CD4-positive, alpha-beta T cell treated with Interleukin-4 for 4 hours (primary cell): ENCODE results near the gene QRSL1.
"Not testable (repeated sequence)": the region's sequence is repeated elsewhere in the genome, so short reads cannot be mapped to it uniquely, and the experiment has no call there.

ENCODE experiments used
- DNase-seq: peaks from one replicate; pipeline ENCODE4 v3.0.0-alpha.2; 2020

QRSL1 gene

DNA sequence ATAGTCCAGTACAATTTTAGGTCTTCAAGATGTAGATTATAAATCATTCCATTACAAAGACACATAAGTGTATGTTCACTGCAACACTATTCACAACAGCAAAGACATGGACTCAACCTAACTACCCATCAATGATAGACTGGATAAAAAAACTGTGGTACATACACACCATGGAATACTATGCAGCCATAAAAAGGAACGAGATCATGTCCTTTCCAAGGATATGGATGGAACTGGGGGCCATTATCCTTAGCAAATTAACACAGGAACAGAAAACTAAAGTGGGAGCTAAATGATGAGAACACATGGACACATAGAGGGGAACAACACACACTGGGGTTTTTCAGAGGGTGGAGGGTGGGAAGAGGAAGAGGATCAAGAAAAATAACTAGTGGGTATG is 6.3 kb upstream of the QRSL1 start:
- no peak for DNase-seq

DNA sequence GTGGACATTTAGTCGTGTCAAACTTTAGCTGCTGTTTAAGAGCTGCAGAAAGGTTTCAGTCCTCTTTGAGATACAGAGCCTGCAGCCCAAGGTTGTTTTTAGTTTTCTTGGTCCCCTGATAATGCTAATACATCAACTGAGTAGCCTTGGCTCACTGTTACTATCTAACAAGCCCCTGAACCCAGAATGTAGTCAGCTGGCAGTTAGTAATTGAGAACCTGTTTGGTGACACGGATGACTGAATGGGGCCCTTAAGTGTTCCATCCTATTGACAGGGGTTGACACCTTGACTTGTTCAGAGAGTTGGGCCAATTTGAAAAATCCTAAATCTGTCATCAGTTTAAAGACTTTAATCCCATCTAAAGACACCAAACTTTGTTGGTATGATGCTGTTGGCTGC is 2.9 kb upstream of the QRSL1 start:
- no peak for DNase-seq

DNA sequence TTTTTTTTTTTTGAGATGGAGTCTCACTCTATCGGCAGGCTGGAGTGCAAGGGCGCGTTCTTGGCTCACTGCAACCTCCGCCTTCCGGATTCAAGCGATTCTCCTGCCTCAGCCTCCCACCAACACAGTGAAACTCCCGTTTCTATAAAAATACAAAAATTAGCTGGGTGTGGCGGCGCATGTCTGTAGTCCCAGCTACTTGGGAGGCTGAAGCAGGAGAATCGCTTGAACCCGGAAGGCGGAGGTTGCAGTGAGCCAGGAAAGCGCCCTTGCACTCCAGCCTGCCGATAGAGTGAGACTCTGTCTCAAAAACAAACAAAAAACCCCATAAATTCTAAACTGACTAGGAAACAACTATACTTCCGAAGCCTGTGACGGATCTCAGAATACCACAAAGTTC is 1.6 kb upstream of the QRSL1 start:
- not testable (repeated sequence) for DNase-seq

DNA sequence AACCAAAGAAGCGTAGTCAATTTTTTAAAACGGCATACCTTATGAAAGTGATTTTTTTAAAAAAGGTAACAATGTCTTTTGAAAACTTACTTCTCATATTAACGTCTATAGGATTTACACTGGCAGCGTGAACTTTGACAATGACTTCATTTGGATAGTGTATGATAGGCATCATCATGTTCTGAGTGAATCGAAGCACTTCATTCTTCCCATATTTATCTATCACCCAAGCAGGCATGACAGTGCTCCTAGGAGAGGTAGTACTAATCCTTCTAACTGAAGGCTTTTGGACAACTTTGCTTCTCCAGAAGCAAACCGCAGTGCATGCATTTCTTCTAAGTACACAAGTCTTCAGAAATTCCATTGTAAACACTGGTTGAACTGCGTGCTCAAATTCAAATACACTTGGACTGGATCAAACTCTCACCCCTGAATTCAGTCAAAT is 698 bp upstream of the QRSL1 start:
- no peak for DNase-seq

DNA sequence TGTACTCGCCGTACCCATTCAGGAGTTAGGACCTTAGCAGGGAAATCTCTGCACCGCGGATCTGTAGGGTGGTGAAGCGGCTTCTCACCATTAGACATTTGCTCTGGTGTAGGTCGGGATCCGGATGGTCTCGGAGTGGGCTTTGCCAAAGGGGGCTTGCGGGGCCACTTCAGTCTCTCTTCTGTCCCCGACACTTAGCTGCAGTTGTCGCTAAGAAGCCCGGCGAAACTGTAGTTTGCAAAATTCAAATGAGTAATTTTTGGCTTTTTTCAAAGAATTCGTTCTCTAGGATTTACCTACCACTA is 433 bp downstream of the QRSL1 start:
- DNase-seq = no peak

DNA sequence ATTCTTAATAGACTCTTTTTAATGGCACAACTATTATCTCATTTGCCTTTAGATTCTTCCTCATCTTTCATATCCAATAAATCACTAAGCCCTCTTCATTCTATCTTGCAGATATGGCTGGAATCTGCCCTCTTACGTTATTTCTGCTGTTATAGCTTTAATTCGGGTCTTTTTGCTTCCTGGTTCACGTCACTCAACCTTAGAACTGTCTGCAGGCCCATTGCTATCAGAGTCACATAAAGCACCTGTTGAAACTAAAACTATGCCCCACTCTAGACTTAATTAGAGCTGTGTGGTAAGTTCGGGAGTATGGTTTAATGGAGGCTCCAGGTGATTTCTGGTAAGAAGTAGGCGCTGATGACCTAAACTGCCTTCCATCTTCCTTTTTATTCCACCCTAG is 988 bp downstream of the QRSL1 start:
- DNase-seq = no peak

DNA sequence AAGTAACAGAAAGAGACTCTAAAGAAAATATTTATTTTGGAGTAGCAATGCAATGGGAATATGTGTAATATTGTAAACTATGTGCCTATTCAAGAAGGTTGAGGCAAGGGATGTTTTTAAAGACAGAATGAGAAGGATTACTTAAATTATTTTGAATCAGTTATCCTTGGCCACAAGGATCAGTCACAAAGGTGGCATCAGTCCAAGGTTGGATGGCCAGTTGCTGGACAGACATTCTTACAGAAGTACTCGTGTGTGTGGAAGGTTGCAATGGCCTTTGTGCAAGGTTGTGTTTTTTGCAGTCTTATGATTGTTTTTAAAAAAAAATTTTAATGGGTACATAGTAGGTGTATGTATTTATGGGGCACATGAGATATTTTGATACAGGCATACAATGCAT is 2.0 kb downstream of the QRSL1 start:
- no peak for DNase-seq

DNA sequence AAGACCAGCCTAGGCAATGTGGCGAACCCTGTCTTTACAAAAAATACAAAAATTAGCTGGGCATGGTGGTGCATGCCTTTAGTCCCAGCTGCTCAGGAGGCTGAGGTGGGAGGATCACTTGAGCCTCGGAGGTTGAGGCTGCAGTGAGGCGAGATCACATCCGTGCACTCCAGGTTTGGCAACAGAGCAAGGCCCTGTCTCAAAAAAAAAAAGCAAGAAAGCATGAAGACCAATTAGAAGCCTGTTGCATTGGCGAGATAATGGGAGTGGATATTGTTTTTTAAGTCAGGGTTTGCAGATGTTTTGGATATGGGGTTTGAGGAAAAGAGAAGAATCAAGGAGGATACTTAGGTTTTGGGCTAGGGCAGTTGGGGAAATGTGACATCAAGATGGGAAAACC is 5.2 kb downstream of the QRSL1 start:
- no peak for DNase-seq

DNA sequence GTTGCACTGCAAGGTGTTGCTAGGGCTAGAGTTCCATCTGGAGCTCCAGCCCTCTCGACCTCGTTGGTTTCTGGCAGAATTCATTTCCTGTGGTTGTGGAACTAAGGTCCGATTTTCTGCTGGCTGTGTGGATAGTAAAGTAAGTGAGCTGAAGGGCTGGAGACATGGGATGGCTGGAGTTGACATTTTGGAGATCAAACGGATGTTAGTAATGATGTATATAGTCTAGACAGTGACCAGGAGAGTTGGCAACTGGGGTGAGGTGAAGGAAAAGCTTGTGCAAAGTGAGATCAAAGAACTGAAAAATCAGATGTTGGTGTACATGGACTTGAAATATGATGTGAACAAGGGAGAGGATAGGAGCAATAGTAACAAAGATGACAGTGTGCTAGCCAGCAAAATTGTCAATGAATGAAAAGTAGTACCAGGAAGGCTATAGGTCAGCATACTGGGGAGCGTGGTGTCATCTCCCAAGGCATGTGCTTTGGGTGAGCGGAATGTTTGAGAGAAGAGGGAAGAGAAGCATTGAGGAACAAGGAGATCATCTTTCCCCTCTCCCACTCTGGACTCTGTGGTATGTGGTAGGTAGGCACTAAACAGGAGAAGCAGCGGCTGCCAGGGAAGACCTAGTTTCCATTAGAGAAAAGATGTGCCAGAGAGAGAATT is 7.8 kb downstream of the QRSL1 start:
- DNase-seq = no peak

DNA sequence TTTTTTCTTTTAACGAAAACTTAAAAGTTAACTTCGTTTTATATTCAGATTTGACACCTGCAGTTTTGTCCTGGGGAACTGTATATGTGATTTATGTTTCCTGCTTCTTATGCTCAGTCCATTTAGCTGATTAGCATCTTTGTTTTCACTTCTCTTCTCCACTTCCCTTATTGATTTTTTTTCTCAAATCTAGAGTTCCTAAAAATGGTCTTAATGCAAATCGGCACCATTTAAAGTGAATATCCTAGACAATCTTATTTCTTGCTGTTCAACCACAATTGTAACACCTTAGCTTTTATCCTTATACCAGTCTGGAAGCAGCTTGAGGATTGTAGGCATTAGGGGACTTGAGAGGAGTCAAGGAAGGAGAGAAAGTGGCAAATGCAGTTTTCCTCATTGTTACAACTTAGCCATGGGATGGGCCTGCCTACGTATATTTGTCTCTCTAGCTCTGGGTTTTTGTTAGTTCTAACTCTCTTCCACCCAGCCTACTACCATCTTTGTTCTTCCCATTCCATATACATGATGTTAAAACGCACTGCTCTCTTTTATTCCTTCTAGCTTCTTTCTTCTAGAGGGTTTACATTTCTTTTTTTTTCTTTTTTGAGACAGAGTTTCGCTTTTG is 8.5 kb downstream of the QRSL1 start:
- DNase-seq = no peak

DNA sequence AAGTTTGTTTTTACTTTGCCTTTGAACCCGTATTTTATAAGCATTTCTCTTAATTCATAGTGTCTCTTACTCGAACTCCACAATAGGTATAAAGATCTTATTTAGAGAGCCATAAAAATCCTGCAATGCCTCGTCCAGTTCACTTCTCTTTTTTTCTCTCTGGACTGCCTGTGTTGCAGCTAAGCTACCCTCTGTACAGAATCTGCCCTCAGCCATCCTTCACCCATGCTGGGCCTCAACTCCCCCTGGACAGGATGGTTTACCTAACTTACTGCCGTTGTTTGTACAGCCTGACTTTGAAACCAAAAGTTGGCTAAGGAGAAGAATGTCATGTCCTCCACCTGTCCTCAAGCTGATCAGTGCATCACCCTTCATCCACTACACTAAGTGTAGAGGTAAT is 10.4 kb downstream of the QRSL1 start:
- no peak for DNase-seq

DNA sequence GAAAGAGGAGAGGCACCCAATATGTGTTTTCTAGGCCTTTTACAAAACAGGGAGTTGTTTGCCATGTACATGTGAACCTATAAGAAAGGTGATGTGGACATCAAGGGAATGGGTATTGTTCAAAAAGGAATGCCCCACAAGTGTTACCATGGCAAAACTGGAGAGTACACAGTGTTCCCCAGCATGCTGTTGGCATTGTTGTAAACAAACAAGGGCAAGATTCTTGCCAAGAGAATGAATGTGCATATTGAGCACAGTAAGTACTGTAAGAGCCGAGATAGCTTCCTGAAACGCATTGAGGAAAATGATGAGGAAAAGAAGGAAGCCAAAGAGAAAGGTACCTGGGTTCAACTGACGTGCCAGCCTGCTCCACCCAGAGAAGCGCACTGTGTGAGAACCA is 13.1 kb downstream of the QRSL1 start:
- DNase-seq = no peak

DNA sequence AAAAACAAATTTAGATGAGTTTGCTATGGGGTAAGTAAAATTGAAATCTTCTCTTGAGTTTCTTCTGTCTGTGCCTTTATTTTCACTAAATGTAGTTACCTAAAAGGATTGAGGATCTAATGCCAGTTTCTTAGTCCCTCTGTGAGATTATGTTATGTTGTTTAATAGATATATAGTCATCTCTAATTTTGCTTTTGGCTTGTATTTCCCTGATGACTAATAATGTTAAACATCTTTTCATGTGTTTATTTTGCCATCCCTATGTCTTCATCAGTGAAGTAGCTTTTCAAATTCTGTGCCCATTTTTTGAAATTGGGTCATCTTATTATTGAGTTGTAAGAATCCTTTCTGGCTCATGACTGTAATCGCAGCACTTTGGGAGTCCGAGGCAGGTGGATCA is 13.7 kb downstream of the QRSL1 start:
- DNase-seq = no peak

DNA sequence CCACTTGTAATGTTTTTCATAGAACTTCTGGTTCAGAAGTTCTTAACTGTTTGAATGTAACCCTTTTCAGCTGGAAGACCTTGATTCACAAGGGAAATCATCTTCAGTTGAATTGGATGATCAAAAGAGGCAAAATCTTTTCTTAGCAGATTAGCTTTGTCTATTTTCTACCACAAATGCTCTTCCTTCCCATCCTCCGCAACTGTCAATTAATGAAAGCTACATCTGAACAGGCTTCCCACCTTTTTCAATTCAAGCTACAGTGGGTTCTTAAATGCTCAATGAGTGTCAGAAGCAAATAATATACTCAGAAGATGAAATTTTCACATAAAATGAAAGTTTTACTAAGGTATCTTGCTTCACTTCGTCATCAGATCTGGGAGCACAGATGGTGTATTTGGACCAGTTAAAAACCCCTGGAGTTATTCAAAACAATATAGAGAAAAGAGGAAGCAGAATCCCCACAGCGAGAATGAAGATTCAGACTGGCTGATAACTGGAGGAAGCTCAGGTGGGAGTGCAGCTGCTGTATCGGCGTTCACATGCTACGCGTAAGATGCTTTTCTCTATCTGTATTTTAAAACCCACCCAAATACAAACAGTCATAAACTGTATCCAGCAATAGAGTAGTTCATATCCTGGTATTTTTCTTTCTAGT is 19.4 kb downstream of the QRSL1 start:
- DNase-seq = no peak

DNA sequence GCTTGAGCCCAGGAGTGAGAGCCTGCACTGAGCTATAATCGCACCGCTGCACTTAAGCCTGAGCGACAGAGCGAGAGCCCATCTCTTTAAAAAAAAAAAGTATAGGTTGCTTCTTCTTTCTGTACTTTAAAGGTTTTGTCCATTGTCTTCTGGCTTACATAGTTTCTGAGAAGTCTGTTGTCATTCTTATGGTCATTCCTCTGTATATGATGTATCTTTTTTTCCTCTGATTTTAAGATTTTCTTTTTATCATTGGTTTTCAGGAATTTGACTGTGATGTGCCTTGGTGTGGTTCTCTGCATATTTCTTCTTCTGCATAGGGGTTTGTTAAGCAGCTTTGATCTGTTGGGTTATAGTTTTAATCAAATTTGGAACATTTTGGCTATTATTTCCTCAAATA is 29.1 kb downstream of the QRSL1 start:
- no peak for DNase-seq

DNA sequence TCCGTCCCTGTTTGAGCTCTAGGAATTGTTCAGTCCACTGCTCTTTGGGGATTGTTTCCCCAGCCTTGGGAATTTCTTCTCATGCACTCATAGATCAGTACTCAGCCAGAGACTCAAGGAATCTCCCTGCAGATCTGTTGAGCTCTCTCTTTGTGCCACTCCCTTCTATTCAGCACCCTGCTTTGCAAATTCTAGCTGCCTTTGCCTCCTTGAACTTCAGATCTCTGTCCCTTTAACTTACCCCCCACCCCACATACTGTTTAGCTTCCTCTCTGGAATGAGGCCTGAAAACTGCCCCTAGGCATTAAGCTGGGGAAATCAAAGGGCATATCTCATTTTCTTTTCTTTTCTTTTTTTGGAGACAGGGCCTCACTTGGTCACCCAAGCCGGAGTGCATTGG is 30.5 kb downstream of the QRSL1 start:
- DNase-seq = no peak

DNA sequence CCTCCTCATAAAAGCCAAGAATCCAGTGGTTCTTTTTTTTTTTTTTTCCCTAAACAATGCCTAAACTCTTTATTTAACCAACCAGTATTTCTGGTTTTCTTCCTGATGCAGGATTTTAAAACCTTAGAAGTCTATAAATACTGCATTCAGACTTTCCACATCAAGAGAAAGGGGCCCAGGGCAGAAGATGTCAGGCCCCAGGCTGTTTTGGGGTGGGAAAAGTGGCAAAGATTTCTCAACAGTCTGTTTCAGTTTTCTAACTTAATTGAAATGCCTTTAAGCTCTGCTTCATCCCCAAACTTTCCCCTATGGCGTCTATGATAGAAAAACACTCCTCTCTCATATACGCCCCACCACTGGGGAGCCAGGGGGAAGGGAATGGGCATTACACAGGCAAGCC is 33.1 kb downstream of the QRSL1 start:
- no peak for DNase-seq

DNA sequence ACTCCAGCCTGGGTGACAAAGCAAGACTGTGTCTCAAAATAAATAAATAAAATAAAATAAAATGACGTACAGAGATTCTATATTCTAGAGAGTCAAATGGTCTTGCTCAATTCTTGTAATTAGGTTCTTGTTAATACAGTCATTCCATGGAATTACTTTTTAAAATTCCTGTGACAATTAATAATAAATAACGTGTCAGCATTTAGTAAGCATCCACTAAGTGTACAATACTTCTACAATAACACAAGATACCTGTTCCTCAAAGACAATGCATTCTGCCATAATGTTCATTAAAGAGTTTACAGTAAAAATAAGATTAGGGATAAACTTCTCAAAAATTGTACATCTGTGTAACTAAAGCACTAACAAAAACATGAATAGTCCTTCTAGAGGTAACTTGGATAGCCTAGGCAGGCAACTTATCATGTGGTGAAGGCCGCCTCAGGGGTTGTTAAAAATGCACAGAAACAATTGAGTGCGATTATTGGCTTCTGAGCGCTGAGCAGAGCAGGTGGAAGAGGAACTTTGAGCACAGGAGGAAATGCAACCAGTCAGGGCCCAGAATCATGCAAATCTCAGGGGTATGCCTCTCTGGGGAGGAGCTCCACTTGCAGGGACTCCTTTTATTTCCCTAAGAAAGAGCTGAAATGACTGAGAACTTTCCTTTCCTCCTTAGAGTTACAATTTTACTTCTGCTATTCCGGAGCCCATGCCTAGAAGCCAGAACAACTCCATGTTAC is 37.1 kb downstream of the QRSL1 start:
- no peak for DNase-seq

DNA sequence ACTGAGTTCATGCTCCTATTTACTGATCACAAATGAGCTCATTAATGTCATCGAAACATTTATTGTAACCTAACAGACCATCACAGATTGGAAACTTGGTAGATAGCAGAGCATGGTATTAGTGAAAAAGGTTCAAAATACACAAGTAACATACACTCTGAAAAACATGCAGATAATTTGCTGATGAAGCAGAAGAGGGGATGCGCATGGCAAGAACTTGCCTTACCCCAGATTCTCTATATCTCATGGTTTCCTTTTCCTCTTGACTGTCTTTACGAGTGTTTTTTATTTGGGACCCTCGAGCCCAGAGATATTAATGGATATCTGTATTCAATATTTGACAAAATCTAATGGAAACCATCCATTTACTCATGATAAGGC is 37.6 kb downstream of the QRSL1 start:
- DNase-seq = no peak

DNA sequence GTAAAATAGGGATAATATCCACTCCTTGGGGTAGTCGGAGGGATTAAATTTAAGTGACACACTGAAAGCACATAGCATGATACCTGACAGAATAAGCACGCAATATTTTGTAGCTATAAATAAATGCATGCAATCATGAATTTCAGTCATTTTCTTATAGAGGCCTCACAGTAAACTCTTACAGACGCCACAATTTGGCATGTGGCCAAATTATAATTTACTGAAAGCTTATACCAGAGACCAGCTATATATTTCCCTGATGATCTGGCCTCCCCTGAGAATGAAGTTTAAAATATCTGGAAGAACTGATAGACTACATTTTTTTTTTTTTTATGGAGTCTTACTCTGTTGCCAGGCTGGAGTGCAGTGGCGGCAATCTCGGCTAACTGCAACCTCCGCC is 40.9 kb downstream of the QRSL1 start:
- no peak for DNase-seq

DNA sequence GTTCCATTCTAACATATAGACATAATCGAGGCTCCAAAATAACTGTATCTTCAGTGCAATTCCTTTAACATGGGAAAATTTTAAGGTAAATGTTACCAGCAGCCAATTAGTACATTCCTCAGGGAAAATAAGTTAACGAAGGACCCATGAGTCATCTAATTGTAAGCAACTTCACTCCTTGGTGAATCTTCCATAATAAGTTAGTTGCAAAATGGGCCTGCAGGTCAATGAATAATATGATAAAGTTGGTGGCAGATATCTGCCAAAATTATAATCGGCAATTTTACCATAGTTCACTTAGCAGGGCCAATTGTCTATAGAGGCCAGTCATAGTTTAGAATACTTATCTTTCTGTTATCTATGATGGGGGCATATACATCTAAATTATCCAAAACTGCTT is 42.3 kb downstream of the QRSL1 start:
- no peak for DNase-seq

DNA sequence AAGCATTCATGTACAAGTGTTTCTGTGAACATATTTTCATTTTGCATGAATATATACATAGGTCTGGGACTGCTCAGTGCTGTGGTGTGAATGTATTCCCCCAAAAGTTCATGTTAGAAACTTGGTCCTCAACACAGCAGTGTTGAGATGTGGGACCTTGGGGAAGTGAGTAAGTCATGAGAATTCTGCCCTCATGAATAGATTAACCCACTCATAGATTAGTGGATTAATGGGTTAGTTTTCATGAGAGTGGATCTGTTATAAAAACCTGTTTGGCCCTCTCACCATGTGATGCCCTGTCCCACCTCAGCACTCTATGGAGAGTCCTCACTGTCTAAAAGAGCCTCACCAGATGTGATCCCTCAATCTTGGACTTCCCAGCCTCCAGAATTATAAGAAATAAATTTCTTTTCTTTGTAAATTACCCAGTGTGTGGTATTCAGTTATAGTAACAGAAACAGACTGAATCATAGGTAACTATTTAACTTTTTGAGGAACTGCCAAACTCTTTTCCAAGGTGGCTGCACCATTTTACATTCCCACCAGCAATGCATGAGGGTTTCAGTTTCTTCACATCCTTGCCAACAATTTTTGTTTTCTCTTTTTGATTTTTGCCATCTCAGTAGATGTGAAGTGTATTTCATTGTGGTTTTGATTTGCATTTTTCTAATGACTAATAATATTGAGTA is 45.3 kb downstream of the QRSL1 start:
- DNase-seq = no peak

DNA sequence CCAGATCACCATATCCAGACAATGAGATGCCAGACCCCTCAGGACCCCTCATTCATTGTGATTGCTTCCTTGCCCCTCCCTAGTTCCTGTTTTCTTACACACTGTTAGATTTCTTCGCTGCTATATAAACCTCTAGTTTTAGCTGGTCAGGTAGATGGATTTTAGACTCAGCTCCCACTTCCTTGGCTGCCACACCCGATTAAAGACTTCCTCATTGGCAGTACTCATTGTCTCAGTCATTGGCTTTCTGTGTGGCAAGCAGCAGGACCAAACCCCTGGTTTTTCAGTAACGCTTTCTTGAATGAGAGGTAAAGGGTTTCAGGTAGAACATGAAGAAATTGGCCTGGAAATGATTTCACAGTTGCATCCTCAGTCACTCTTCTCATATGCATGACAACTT is 47.9 kb downstream of the QRSL1 start:
- no peak for DNase-seq

DNA sequence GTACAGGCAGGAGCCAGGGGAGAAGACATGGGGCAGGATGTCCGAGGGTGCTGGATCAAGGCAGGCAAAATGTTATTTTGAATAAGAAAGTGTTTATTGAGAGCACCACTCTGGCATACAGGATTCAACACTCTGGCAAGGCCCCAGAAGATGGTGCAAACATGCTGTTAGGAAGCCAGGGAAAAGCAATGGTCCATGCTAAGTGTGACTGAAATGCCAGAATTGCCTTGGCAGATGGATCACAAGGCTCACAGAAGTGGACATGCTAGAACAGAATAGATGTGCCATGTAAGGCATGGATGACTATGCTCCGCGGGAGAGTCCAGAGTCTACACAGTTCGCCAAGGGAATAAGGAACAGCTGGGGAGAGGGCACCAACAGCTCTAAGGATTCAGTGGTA is 54.6 kb downstream of the QRSL1 start:
- no peak for DNase-seq
